SK-N-SH (cell line): Measurements from ENCODE around the gene CIAO1. TPM values are rescaled to one million over a fixed set of nuclear protein-coding genes. Genes with fewer than 3 reads are reported as not detected.

Source experiments
- CTCF ChIA-PET: fragments of 300-600, 350-600 bp; formaldehyde crosslinking; extraction: SDS; loops from one replicate; lab custom pipeline; 2021; lab: Yijun Ruan, JAX
- POLR2A ChIA-PET: fragments of 350-600 bp; sonication (Branson Sonifier 250); formaldehyde crosslinking; extraction: SDS; loops from one replicate; lab custom pipeline; 2020; ENCODE audit warnings: antibody characterized with exemption, inconsistent platforms; lab: Yijun Ruan, JAX
- DNase-seq: peaks from one replicate; pipeline ENCODE4 v3.0.0; 2012
- H2AFZ ChIP-seq: fragments of 200-600 bp; sonication (generic); 2 replicates; pipeline ENCODE4 v1.8.1; 2016; ENCODE audit warnings: antibody characterized with exemption, mild to moderate bottlenecking, low read depth
- H3F3A ChIP-seq: fragments of 200-600 bp; sonication (generic); replicated peaks from 2 replicates; pipeline ENCODE3; 2016; ENCODE audit warnings: antibody characterized with exemption, mild to moderate bottlenecking; ENCODE audit not compliant: insufficient read depth
- H3K27ac ChIP-seq, 2 experiments: fragments of 200-500 bp in 1 of 2; fragments of 200-600 bp in 1 of 2; sonication (Bioruptor generic) in 1 of 2; sonication (generic), shearing (Covaris generic) in 1 of 2; 2 replicates each; pipeline versions ENCODE4 v1.5.1 to v1.6.1; 2014 to 2016; ENCODE audit warnings: low read depth in 2 of 2, inconsistent platforms in 1 of 2, low read length in 1 of 2, mild to moderate bottlenecking in 1 of 2, mixed read lengths in 1 of 2
- H3K27me3 ChIP-seq: fragments of 200-600 bp; sonication (generic), shearing (Covaris generic); 2 replicates; pipeline ENCODE4 v1.6.1; 2016; ENCODE audit warnings: mixed run types; ENCODE audit not compliant: insufficient read depth
- H3K36me3 ChIP-seq, 2 experiments: fragments of 200-500 bp in 1 of 2; fragments of 200-600 bp in 1 of 2; sonication (Bioruptor generic) in 1 of 2; sonication (generic) in 1 of 2; replicated peaks in 1 of 2; 2 replicates each; pipeline versions ENCODE3 to v1.5.1; 2014 to 2016; ENCODE audit warnings: low read length in 1 of 2, mild to moderate bottlenecking in 1 of 2; ENCODE audit not compliant: insufficient read depth in 2 of 2, control insufficient read depth in 1 of 2
- H3K4me1 ChIP-seq, 2 experiments: fragments of 200-500 bp in 1 of 2; fragments of 200-600 bp in 1 of 2; sonication (Bioruptor generic) in 1 of 2; sonication (generic), shearing (Covaris generic) in 1 of 2; 2 replicates each; pipeline versions ENCODE4 v1.5.1 to v1.6.1; 2014 to 2016; ENCODE audit warnings: low read depth in 1 of 2, low read length in 1 of 2, mixed run types in 1 of 2; ENCODE audit not compliant: insufficient read depth in 2 of 2, control insufficient read depth in 1 of 2
- H3K4me2 ChIP-seq: fragments of 200-600 bp; sonication (generic), shearing (Covaris generic); 2 replicates; pipeline ENCODE4 v1.6.1; 2017; ENCODE audit warnings: mixed run types
- H3K4me3 ChIP-seq, 2 experiments: fragments of 200-500 bp in 1 of 2; fragments of 200-600 bp in 1 of 2; sonication (Bioruptor generic) in 1 of 2; sonication (generic), shearing (Covaris generic) in 1 of 2; 2 replicates each; pipeline versions ENCODE4 v1.5.1 to v1.8.1; 2014 to 2016; ENCODE audit warnings: low read depth in 2 of 2, inconsistent platforms in 1 of 2, low read length in 1 of 2, mild to moderate bottlenecking in 1 of 2, mixed read lengths in 1 of 2, moderate library complexity in 1 of 2
- H3K79me2 ChIP-seq: fragments of 200-600 bp; sonication (generic); 2 replicates; pipeline ENCODE4 v1.8.1; 2017; ENCODE audit warnings: mild to moderate bottlenecking; ENCODE audit not compliant: insufficient read depth
- H3K9ac ChIP-seq: fragments of 200-600 bp; sonication (generic); 2 replicates; pipeline ENCODE4 v1.6.1; 2017; ENCODE audit warnings: mixed run types
- H3K9me2 ChIP-seq: fragments of 200-600 bp; sonication (generic); 2 replicates; pipeline ENCODE4 v1.6.1; 2017; ENCODE audit warnings: mixed run types
- H3K9me3 ChIP-seq: fragments of 200-600 bp; sonication (generic); 2 replicates; pipeline ENCODE4 v1.6.1; 2017; ENCODE audit warnings: mixed run types, mild to moderate bottlenecking, moderate library complexity
- H4K20me1 ChIP-seq: fragments of 200-600 bp; sonication (generic); 2 replicates; pipeline ENCODE4 v1.6.1; 2017; ENCODE audit warnings: mild to moderate bottlenecking, mixed run types; ENCODE audit not compliant: insufficient read depth
- CTCF ChIP-seq: fragments of 200-600 bp; sonication (generic); IDR thresholded peaks from 2 replicates; pipeline ENCODE4 v1.6.1; 2017; ENCODE audit warnings: antibody characterized with exemption, mild to moderate bottlenecking, moderate library complexity
- FOXJ3 ChIP-seq: sonication (generic); formaldehyde crosslinking; IDR thresholded peaks from 2 replicates; pipeline ENCODE4 v1.5.1; 2020; ENCODE audit warnings: mild to moderate bottlenecking, missing genetic modification reagents
- GABPA ChIP-seq: IDR thresholded peaks from 2 replicates; pipeline ENCODE4 v1.4.0; 2012; ENCODE audit warnings: low read depth, mild to moderate bottlenecking
- REST ChIP-seq: IDR thresholded peaks from 2 replicates; pipeline ENCODE4 v1.6.1; 2012; ENCODE audit warnings: mild to moderate bottlenecking, low read depth, low read length, moderate library complexity
- RXRA ChIP-seq: IDR thresholded peaks from 2 replicates; pipeline ENCODE4 v1.4.0; 2012; ENCODE audit warnings: low read depth, mild to moderate bottlenecking, borderline replicate concordance
- TEAD4 ChIP-seq: IDR thresholded peaks from 2 replicates; pipeline ENCODE4 v1.4.0; 2012; ENCODE audit warnings: mild to moderate bottlenecking, borderline replicate concordance; ENCODE audit not compliant: insufficient read depth
- ZBTB33 ChIP-seq: IDR thresholded peaks from 2 replicates; pipeline ENCODE4 v1.4.0; 2012; ENCODE audit warnings: low read depth, borderline replicate concordance
- WGBS: methylation state at CpG from one replicate; pipeline ENCODE4 v1.1.6; 2017; ENCODE audit warnings: low lambda C conversion rate; 5-methylcytosine and 5-hydroxymethylcytosine counted together
- polyA plus RNA-seq, 3 experiments: library from polyadenylated mRNA; depleted of rRNA; stranded (reverse); fragments of >200 nt; gene quantifications; 2 replicates each; pipeline ENCODE4 v1.2.3, GENCODE V29; 2012

The CIAO1 gene
- polyA plus RNA-seq, 1 of the 3 experiments (the other 2 are of a cell fraction), result 120 TPM

- Histone ChIP-seq H3K4me1 (no peaks in the 10 kb centered on the region), H3K36me3 (peaks cover 52 to 68% of the 10 kb centered on the region in 2 experiments), H2AFZ (no peak overlapping the region), H4K20me1 (no peaks in the 10 kb centered on the region), H3K4me2 (no peak overlapping the region), H3K9me3 (no peaks in the 10 kb centered on the region), H3K27me3 (no peaks in the 10 kb centered on the region), H3K27ac (peak overlapping the region in 1 of 2 experiments; percentile 28; a peak in 1 of 4 replicates), H3F3A (peaks cover 47% of the 10 kb centered on the region), H3K79me2 (peaks cover 12% of the 10 kb centered on the region; the same call in 1 of the 2 replicates), H3K9me2 (no peaks in the 10 kb centered on the region), H3K4me3 (no peak overlapping the region), H3K9ac (no peak overlapping the region)
- ChIA-PET POLR2A (no interaction called here), CTCF (interaction anchor here (1.1 to 1.6 kb wide), 2 partner anchors 9 to 251 kb away, joined by 3 to 6 read pairs; no protein-coding TSS in a partner anchor)
- WGBS, result 81% methylated on average over 3 of the region's 3 CpGs
- TF ChIP-seq TEAD4, result no peak
- no peak for TF ChIP-seq REST
- TF ChIP-seq ZBTB33, result no peak
- no peak for TF ChIP-seq CTCF
- TF ChIP-seq GABPA, result no peak
- DNase-seq, result no peak
These were observed 7.7 kb downstream of the CIAO1 start for GRCh38 chr2:96273763-96274162.

- H3K9ac ChIP-seq, result no peak overlapping the region
- H3K4me1 ChIP-seq, result no peaks in the 10 kb centered on the region
- peaks cover 47% of the 10 kb centered on the region for H3F3A ChIP-seq
- TF ChIP-seq CTCF (no peak), RXRA (no peak), FOXJ3 (CRISPR knock-in tag) (no peak)
- TF ChIP-seq, all 33 proteins: peak for 0
- H3K27me3 ChIP-seq, result no peaks in the 10 kb centered on the region
- H3K9me3 ChIP-seq, result no peaks in the 10 kb centered on the region
- no peaks in the 10 kb centered on the region for H4K20me1 ChIP-seq
- H3K4me3 ChIP-seq, result no peak overlapping the region
- peak overlapping the region in 1 of 2 experiments; percentile 28; a peak in 2 of 4 replicates for H3K27ac ChIP-seq
- DNase-seq, result no peak
- peaks cover 10% of the 10 kb centered on the region; the same call in 1 of the 2 replicates for H3K79me2 ChIP-seq
- 84% methylated on average over 5 of the region's 7 CpGs for WGBS
- no peak overlapping the region for H3K4me2 ChIP-seq
- ChIA-PET POLR2A (no interaction called here), CTCF (interaction anchor here (1.6 to 1.9 kb wide), 2 partner anchors 235 to 252 kb away, joined by 5 to 6 read pairs; no protein-coding TSS in a partner anchor)
- H2AFZ ChIP-seq, result no peak overlapping the region
- peaks cover 49 to 69% of the 10 kb centered on the region in 2 experiments for H3K36me3 ChIP-seq
- no peaks in the 10 kb centered on the region for H3K9me2 ChIP-seq
These were observed 8.5 kb downstream of the CIAO1 start for GRCh38 chr2:96274355-96275056.
